B cell (primary cell): Measurements from ENCODE around the gene SCRT2.

Source experiments
- EZH2 ChIP-seq: IDR thresholded peaks from 2 replicates; pipeline ENCODE4 v1.6.1; 2012; ENCODE audit warnings: borderline replicate concordance, low read depth, mild to moderate bottlenecking, moderate library complexity, low read length; ENCODE audit not compliant: insufficient read depth, poor library complexity, severe bottlenecking
- TF ChIP-seq, protein P1 (sequence below): fragments of 200-600 bp; IDR thresholded peaks from one replicate; pipeline ENCODE4 v1.8.0; 2022; ENCODE audit warnings: antibody characterized with exemption, mild to moderate bottlenecking

DNA sequence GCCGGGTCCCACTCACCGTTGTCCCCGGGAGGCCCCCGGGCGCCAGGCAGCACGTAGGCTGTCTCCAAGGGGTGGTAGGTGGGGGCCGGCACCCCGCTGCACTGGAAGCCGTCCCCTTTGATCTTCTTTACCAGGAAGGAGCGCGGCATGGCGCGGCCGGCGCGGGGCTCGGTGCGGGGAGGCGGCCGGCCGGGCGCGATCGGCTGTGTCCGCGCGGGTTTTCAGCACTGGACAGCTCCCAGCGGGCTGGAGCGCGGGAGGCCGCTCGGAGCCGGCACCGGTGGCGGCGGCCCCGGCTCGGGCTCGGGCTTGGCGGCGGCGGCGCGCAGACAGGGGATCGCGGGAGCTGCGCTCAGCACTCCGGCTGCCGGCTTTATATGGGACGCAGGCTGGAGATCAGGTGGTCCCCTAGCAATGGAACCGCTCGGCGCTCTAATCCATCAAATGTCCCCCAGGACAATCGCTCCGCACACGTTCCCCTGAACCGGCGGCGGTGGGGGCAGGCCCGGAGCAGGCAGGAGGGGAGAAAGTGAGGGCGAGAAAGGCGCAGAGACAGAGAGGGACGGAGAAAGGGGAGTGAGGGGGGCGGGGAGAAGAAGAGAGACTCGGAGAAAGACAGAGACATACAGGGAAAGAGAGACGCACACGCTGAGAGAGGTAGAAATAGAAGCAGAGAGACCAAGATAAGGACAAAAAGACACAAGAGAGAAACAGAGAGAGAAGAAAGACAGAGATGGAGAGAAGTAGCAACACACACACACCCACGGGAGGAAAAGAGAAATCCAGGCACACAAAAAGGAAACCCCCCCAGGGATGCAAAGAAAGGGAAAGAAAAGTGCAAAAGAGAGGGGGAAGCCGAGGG is at the start of gene SCRT2:
- TF ChIP-seq, protein P1, sequence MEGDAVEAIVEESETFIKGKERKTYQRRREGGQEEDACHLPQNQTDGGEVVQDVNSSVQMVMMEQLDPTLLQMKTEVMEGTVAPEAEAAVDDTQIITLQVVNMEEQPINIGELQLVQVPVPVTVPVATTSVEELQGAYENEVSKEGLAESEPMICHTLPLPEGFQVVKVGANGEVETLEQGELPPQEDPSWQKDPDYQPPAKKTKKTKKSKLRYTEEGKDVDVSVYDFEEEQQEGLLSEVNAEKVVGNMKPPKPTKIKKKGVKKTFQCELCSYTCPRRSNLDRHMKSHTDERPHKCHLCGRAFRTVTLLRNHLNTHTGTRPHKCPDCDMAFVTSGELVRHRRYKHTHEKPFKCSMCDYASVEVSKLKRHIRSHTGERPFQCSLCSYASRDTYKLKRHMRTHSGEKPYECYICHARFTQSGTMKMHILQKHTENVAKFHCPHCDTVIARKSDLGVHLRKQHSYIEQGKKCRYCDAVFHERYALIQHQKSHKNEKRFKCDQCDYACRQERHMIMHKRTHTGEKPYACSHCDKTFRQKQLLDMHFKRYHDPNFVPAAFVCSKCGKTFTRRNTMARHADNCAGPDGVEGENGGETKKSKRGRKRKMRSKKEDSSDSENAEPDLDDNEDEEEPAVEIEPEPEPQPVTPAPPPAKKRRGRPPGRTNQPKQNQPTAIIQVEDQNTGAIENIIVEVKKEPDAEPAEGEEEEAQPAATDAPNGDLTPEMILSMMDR = no peak
- TF ChIP-seq EZH2 = no peak
